Lower leg skin (tissue), 4 donors: ENCODE measurements around the gene ATP9B. TPM values are rescaled to one million over a fixed set of nuclear protein-coding genes. Genes with fewer than 3 reads are reported as not detected.

Source experiments
- DNase-seq, 2 donors: peaks; one replicate each; pipeline ENCODE4 v3.0.0-alpha.2; 2019; ENCODE audit warnings: low spot score in 2 of 2
- H3K4me3 ChIP-seq: fragments of 200-600 bp; sonication (generic); 2 replicates; pipeline ENCODE4 v1.5.1; 2017; ENCODE audit warnings: mild to moderate bottlenecking, low read depth; ENCODE audit not compliant: poor library complexity, severe bottlenecking
- POLR2A ChIP-seq, 2 donors: fragments of 450-650 bp; IDR thresholded peaks; one replicate each; pipeline ENCODE4 v1.6.1; 2016 to 2017; ENCODE audit warnings: antibody characterized with exemption in 2 of 2, mild to moderate bottlenecking in 1 of 2, moderate library complexity in 1 of 2
- WGBS, 2 donors: methylation state at CpG; one replicate each; pipeline ENCODE4 v1.1.5; 2018; 5-methylcytosine and 5-hydroxymethylcytosine counted together
- intact Hi-C: fragments of 100-400 bp; cut with DNase I; formaldehyde crosslinking; loops from one replicate; pipeline ENCODE4 v1.15.0; 2023; ENCODE audit warnings: low total_unique reads
- total RNA-seq, 4 donors: library from RNA; depleted of rRNA; stranded (reverse); fragments of >200 nt; gene quantifications; one replicate each; pipeline ENCODE4 v1.1.0, GENCODE V29; 2016
- TF ChIP-seq, protein P1 (sequence below), 3 donors: fragments of 450-650 bp; IDR thresholded peaks; one replicate each; pipeline ENCODE4 v1.5.1; 2016; ENCODE audit warnings: antibody characterized with exemption in 3 of 3, mild to moderate bottlenecking in 3 of 3, moderate library complexity in 2 of 3

Gene ATP9B
- total RNA-seq, 4 donors from 2014 or later = 19.9 to 39.9 (median 26.0) TPM

DNA sequence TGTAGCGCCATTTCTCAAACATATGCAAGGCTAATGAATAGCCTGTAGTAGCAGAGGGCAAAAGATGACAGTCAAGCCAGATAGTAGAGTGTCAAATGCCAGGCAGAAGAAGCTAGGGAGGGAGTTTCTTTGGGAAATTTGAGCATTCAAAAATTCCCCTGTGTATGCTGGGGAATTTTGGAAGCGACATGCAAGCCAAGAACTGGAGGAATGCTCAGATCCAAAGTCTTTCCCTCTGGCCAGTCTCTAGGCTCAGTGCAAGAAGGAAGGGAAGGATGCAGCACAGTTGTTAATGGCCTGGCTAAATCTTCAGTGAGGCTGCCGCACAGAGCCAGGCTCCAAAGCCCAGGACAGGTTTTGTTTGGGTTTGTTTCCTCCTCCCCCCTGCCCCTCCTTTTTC, 59.9 kb downstream of the ATP9B start:
- 71 to 76% methylated on average over 3 of the region's 3 CpGs for WGBS, 2 donors
- no peak for DNase-seq
- intact Hi-C loops = no loop called here
- H3K4me3 ChIP-seq = no peak overlapping the region
- no peak for TF ChIP-seq POLR2A (IDR thresholded peaks at IDR 0.05)
- TF ChIP-seq, protein P1, sequence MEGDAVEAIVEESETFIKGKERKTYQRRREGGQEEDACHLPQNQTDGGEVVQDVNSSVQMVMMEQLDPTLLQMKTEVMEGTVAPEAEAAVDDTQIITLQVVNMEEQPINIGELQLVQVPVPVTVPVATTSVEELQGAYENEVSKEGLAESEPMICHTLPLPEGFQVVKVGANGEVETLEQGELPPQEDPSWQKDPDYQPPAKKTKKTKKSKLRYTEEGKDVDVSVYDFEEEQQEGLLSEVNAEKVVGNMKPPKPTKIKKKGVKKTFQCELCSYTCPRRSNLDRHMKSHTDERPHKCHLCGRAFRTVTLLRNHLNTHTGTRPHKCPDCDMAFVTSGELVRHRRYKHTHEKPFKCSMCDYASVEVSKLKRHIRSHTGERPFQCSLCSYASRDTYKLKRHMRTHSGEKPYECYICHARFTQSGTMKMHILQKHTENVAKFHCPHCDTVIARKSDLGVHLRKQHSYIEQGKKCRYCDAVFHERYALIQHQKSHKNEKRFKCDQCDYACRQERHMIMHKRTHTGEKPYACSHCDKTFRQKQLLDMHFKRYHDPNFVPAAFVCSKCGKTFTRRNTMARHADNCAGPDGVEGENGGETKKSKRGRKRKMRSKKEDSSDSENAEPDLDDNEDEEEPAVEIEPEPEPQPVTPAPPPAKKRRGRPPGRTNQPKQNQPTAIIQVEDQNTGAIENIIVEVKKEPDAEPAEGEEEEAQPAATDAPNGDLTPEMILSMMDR (IDR thresholded peaks at IDR 0.05) = no peak

- WGBS, 2 donors = 90 to 94% methylated on average over 6 of the region's 6 CpGs
- intact Hi-C loops = no loop called here
- no peak overlapping the region for H3K4me3 ChIP-seq
- DNase-seq = no peak
- no peak for TF ChIP-seq POLR2A (IDR thresholded peaks at IDR 0.05)
- TF ChIP-seq, protein P1 (IDR thresholded peaks at IDR 0.05) = no peak
Measured at GRCh38 chr18:79133724-79134123, 64.5 kb downstream of the ATP9B start.

GRCh38 chr18:79135924-79136323, 66.7 kb downstream of the ATP9B start:
- TF ChIP-seq, protein P1 (IDR thresholded peaks at IDR 0.05) = no peak
- no peak for TF ChIP-seq POLR2A (IDR thresholded peaks at IDR 0.05)
- H3K4me3 ChIP-seq = no peak overlapping the region
- intact Hi-C loops = no loop called here
- no peak for DNase-seq

DNA sequence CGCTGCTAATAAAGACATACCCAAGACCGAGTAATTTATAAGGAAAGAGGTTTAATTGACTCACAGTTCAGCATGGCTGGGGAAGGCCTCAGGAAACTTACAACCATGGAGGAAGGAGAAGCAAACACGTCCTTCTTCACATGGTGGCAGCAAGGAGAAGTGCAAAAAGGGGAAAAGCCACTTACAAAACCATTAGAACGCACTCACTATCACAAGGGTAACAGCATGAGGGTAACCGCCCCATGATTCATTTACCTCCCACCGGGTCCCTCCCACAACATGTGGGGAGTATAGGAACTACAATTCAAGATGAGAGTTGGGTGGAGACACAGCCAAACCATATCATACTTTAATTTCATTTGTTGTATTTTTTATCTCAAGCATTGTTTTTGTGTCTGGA, 67.5 kb downstream of the ATP9B start:
- TF ChIP-seq, protein P1 (IDR thresholded peaks at IDR 0.05) = no peak
- TF ChIP-seq POLR2A (IDR thresholded peaks at IDR 0.05) = no peak
- no peak overlapping the region for H3K4me3 ChIP-seq
- DNase-seq = no peak
- 89 to 94% methylated on average over 6 of the region's 6 CpGs for WGBS, 2 donors
- intact Hi-C loops = no loop called here

GRCh38 chr18:79139206-79139605, 70.0 kb downstream of the ATP9B start:
- intact Hi-C loops = no loop called here
- WGBS, 2 donors = 80 to 82% methylated on average over 4 of the region's 4 CpGs
- H3K4me3 ChIP-seq = no peak overlapping the region
- TF ChIP-seq, protein P1 (IDR thresholded peaks at IDR 0.05) = no peak
- no peak for TF ChIP-seq POLR2A (IDR thresholded peaks at IDR 0.05)
- no peak for DNase-seq

DNA sequence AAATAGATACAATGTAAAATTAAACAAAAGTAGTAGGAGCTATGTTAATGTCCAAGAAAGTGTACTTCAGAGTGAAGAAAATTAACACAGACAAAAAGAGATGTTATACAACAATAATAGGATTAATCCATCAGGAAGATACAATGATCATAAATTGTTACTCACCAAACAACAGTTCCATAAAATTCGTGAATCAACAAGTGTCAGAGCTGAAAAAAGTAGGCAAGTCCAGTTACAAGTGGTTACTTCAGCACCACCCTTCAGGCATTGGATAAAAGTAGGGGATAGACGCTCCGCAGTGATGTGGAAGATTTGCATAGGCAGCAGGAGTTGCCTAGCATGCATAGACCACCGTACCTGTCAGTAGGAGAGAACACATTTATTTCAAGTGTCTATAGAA, 77.8 kb downstream of the ATP9B start:
- intact Hi-C loops = no loop called here
- H3K4me3 ChIP-seq = no peak overlapping the region
- WGBS, 2 donors = 97 to 98% methylated on average over 4 of the region's 4 CpGs

More for the DNA sequence above, 77.8 kb downstream of the ATP9B start:
- no peak for DNase-seq
- TF ChIP-seq, protein P1 (IDR thresholded peaks at IDR 0.05) = no peak
- TF ChIP-seq POLR2A (IDR thresholded peaks at IDR 0.05) = no peak
